Transverse colon (tissue), 4 donors: Measurements from ENCODE around the gene NFASC.

Source experiments
- CTCF ChIP-seq, 5 experiments: fragments of 200-600 bp in 3 of 5; fragments of 450-650 bp in 2 of 5; sonication (generic) in 3 of 5; IDR thresholded peaks; 1 replicate in 2 of 5; 2 replicates in 3 of 5; pipeline ENCODE4 v1.5.1; 2016 to 2017; ENCODE audit warnings: antibody characterized with exemption in 5 of 5, inconsistent platforms in 3 of 5, mild to moderate bottlenecking in 2 of 5, moderate library complexity in 1 of 5
- EP300 ChIP-seq: sonication (generic); formaldehyde crosslinking; IDR thresholded peaks from one replicate; pipeline ENCODE4 v1.6.1; 2017; ENCODE audit warnings: antibody characterized with exemption, low read depth
- POLR2A ChIP-seq: fragments of 450-650 bp; IDR thresholded peaks from one replicate; pipeline ENCODE4 v1.6.1; 2016; ENCODE audit warnings: antibody characterized with exemption, mild to moderate bottlenecking, moderate library complexity
- POLR2AphosphoS5 ChIP-seq, 3 donors: sonication (generic); formaldehyde crosslinking; IDR thresholded peaks; one replicate each; pipeline ENCODE4 v1.6.1; 2016; ENCODE audit warnings: antibody characterized with exemption in 3 of 3

DNA sequence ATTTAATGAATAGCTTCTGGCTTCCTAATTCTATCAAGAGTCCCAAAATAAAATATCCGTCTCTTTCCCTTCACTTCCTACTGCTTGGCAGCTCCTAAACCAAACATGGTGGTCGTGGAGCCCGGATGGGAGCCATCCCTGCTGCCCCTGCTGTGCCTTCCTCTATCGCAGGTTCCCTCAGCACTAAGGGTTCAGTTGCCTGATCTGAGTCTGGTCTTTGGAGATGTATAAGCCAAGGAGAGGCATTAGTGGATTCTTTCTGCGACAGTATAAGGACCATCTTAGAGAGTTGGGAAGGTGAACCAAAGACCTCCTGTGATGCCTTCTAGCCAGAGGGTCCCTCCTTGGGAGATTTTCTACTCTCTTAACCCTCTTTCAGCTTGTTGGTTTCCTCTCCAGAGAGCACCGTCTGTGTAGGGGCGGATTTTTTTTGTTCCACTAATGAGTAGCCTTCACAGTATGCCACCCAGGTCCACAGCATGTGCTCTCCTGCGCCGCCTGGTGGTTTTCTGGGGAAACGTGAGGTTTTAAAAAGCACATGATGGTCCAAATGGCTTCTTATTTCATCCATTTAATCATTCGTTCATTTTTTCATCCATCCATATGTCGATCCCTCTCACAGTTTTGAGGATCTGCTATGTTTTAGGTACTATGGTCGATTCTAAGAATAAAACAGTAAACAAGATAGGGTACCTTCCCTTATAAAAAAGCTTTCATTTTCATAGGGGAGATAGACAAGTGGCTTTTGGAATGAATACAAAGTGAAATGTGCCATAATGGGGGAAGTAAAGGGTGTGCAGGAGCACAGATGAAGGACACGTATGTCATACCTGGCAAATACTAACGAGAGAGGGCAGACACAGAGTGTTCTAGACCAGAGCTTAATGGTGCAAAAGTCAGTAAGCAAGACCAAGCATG lies 71.0 kb downstream of the NFASC start:
- TF ChIP-seq CTCF (IDR thresholded peaks at IDR 0.05), result peak; percentile 89 to 96 (median 91)
- no peak for TF ChIP-seq POLR2A
- TF ChIP-seq EP300, result no peak
- no peak for TF ChIP-seq POLR2AphosphoS5 (IDR thresholded peaks at IDR 0.05)
